Neuronal stem cell (in vitro differentiated cells): ENCODE data around the gene TRANK1.

Experiments used
- DNase-seq: peaks from one replicate; pipeline ENCODE4 v3.0.0-alpha.2; 2013; ENCODE audit warnings: low spot score
- H2AFZ ChIP-seq: one replicate; pipeline ENCODE4 v1.6.1; 2013; ENCODE audit warnings: mild to moderate bottlenecking, low read length, inconsistent platforms
- H2AK5ac ChIP-seq: 2 replicates; pipeline ENCODE4 v1.6.1; 2013; ENCODE audit warnings: low read depth, mild to moderate bottlenecking, inconsistent platforms, low read length, moderate library complexity, mixed read lengths
- H2BK120ac ChIP-seq: 2 replicates; pipeline ENCODE4 v1.6.1; 2013; ENCODE audit warnings: low read depth, mild to moderate bottlenecking, inconsistent platforms, low read length, moderate library complexity, mixed read lengths
- H2BK12ac ChIP-seq: one replicate; pipeline ENCODE4 v1.6.1; 2013; ENCODE audit warnings: low read length, inconsistent platforms
- H2BK15ac ChIP-seq: 2 replicates; pipeline ENCODE4 v1.6.1; 2013; ENCODE audit warnings: mild to moderate bottlenecking, low read length, inconsistent platforms, mixed read lengths
- H2BK5ac ChIP-seq: one replicate; pipeline ENCODE4 v1.6.1; 2013; ENCODE audit warnings: inconsistent platforms, mild to moderate bottlenecking, low read length, moderate library complexity
- H3K14ac ChIP-seq: one replicate; pipeline ENCODE4 v1.6.1; 2013; ENCODE audit warnings: low read length, inconsistent platforms
- H3K18ac ChIP-seq: 2 replicates; pipeline ENCODE4 v1.6.1; 2013; ENCODE audit warnings: low read length, inconsistent platforms
- H3K23ac ChIP-seq: 2 replicates; pipeline ENCODE4 v1.6.1; 2013; ENCODE audit warnings: low read depth, mild to moderate bottlenecking, mixed read lengths, low read length, inconsistent platforms; ENCODE audit not compliant: poor library complexity
- H3K27ac ChIP-seq: replicated peaks from 3 replicates; pipeline ENCODE4 v1.5.1; 2013; ENCODE audit warnings: low read length, inconsistent platforms
- H3K27me3 ChIP-seq, 3 experiments: 2 replicates each; pipeline ENCODE4 v1.6.1; 2013; ENCODE audit warnings: low read length in 3 of 3, mild to moderate bottlenecking in 2 of 3, inconsistent platforms in 1 of 3, low read depth in 1 of 3, mixed read lengths in 1 of 3, moderate library complexity in 1 of 3; ENCODE audit not compliant: control insufficient read depth in 3 of 3, insufficient read depth in 3 of 3
- H3K36me3 ChIP-seq, 2 donors: replicated peaks in 1 of 2; 2 replicates each; pipeline ENCODE4 v1.6.1; 2013; ENCODE audit warnings: low read length in 2 of 2; ENCODE audit not compliant: control insufficient read depth in 2 of 2, insufficient read depth in 2 of 2
- H3K4ac ChIP-seq: 2 replicates; pipeline ENCODE4 v1.6.1; 2013; ENCODE audit warnings: inconsistent platforms, mild to moderate bottlenecking, low read length, moderate library complexity
- H3K4me1 ChIP-seq, 2 donors: 1 replicate in 1 of 2; 2 replicates in 1 of 2; pipeline ENCODE4 v1.6.1; 2013; ENCODE audit warnings: low read length in 2 of 2, low read depth in 1 of 2; ENCODE audit not compliant: control insufficient read depth in 2 of 2, insufficient read depth in 1 of 2
- H3K4me2 ChIP-seq: one replicate; pipeline ENCODE4 v1.6.1; 2013; ENCODE audit warnings: mild to moderate bottlenecking, low read length, inconsistent platforms; ENCODE audit not compliant: insufficient read depth, poor library complexity, severe bottlenecking
- H3K4me3 ChIP-seq, 2 donors: 2 replicates each; pipeline ENCODE4 v1.5.1; 2013; ENCODE audit warnings: low read length in 2 of 2, mild to moderate bottlenecking in 2 of 2, inconsistent platforms in 1 of 2, moderate library complexity in 1 of 2
- H3K79me1 ChIP-seq: one replicate; pipeline ENCODE4 v1.6.1; 2013; ENCODE audit warnings: low read depth, mild to moderate bottlenecking, inconsistent platforms, low read length, moderate library complexity
- H3K9ac ChIP-seq: one replicate; pipeline ENCODE4 v1.6.1; 2013; ENCODE audit warnings: mild to moderate bottlenecking, low read depth, low read length, inconsistent platforms; ENCODE audit not compliant: poor library complexity
- H3K9me3 ChIP-seq, 2 donors: replicated peaks in 1 of 2; 2 replicates each; pipeline versions ENCODE3 to v1.6.1; 2013; ENCODE audit warnings: low read length in 2 of 2, mild to moderate bottlenecking in 2 of 2, inconsistent platforms in 1 of 2, low read depth in 1 of 2, mixed read lengths in 1 of 2, moderate library complexity in 1 of 2; ENCODE audit not compliant: control insufficient read depth in 2 of 2, insufficient read depth in 1 of 2
- H4K8ac ChIP-seq: one replicate; pipeline ENCODE4 v1.6.1; 2013; ENCODE audit warnings: low read depth, mild to moderate bottlenecking, inconsistent platforms, low read length, moderate library complexity
- H4K91ac ChIP-seq: one replicate; pipeline ENCODE4 v1.6.1; 2013; ENCODE audit warnings: low read length, low read depth, mild to moderate bottlenecking, inconsistent platforms; ENCODE audit not compliant: poor library complexity
- WGBS, 2 donors: extraction: QIAGEN DNeasy Blood & Tissue Kit; methylation state at CpG; one replicate each; pipeline ENCODE4 v1.1.7; 2013; ENCODE audit warnings: missing lambda C conversion rate in 2 of 2, mixed read lengths in 1 of 2; ENCODE audit not compliant: insufficient read length in 2 of 2, insufficient replicate concordance in 1 of 2; ENCODE audit errors: extremely low coverage in 2 of 2; 5-methylcytosine and 5-hydroxymethylcytosine counted together

The TRANK1 gene

DNA sequence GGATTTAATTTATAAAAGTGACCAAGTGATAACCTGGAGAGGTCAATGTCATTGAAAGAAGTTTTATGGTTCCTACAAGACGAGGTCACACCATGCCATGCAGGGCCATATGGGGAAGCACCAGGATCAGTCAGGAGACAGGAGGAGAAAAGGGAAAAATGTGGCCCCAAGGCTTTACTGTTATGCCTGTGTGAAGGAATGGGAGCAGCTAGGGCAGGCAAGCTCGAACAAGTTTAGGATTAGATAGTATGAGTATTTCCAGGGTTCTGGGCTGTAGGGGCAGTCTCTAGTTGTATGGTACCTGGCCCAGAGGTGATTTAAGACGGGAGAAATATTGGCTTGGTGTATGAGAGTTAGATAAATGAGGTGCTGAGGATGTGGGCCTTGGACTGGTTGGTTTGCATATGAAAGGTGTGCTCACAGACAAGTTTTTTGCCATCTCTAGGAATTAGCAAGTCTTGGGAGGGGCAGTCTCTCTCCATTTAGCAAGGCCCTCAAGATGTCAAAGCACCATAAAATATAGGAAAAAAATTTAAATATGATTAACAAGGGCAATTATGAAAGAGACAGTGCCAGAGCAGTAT is 144.2 kb downstream of the TRANK1 start:
- Histone ChIP-seq H3K79me1 (no peaks in the 10 kb centered on the region), H4K8ac (no peak overlapping the region), H2BK120ac (no peak overlapping the region)

GRCh38 chr3:36796881-36797280 is 148.0 kb downstream of the TRANK1 start:
- H3K79me1 ChIP-seq: no peaks in the 10 kb centered on the region
- no peaks in the 10 kb centered on the region for H3K36me3 ChIP-seq
- H3K18ac ChIP-seq: no peak overlapping the region
- H2BK5ac ChIP-seq: no peak overlapping the region
- no peaks in the 10 kb centered on the region for H3K4me1 ChIP-seq
- no peak overlapping the region for H4K91ac ChIP-seq
- H4K8ac ChIP-seq: no peak overlapping the region
- no peak overlapping the region for H3K9ac ChIP-seq
- no peak overlapping the region for H2BK12ac ChIP-seq
- H2BK15ac ChIP-seq: no peak overlapping the region
- no peak overlapping the region for H3K23ac ChIP-seq
- no peaks in the 10 kb centered on the region for H3K27me3 ChIP-seq
- H2BK120ac ChIP-seq: no peak overlapping the region
- no peak overlapping the region for H3K27ac ChIP-seq
- no peak for DNase-seq
- no peak overlapping the region for H2AK5ac ChIP-seq
- no peak overlapping the region for H3K4ac ChIP-seq
- H3K9me3 ChIP-seq: no peaks in the 10 kb centered on the region
- no peak overlapping the region for H3K4me3 ChIP-seq
- no peak overlapping the region for H3K4me2 ChIP-seq
- H3K14ac ChIP-seq: no peak overlapping the region
- H2AFZ ChIP-seq: no peak overlapping the region

More for the DNA sequence above, 144.2 kb downstream of the TRANK1 start:
- H3K36me3 ChIP-seq: no peaks in the 10 kb centered on the region
- H3K4me3 ChIP-seq: no peak overlapping the region
- no peak overlapping the region for H2AK5ac ChIP-seq
- no CpG with 5 or more reads among the region's 3 CpGs for WGBS, 2 donors
- no peak overlapping the region for H3K4ac ChIP-seq
- H3K27me3 ChIP-seq: no peaks in the 10 kb centered on the region
- H4K91ac ChIP-seq: no peak overlapping the region
- H2BK15ac ChIP-seq: no peak overlapping the region
- no peak overlapping the region for H3K27ac ChIP-seq
- no peak overlapping the region for H3K9ac ChIP-seq
- no peak overlapping the region for H2AFZ ChIP-seq
- DNase-seq: no peak
- no peak overlapping the region for H3K23ac ChIP-seq
- no peak overlapping the region for H2BK12ac ChIP-seq
- H3K9me3 ChIP-seq: no peaks in the 10 kb centered on the region
- H2BK5ac ChIP-seq: no peak overlapping the region
- H3K4me1 ChIP-seq: peaks cover 0 to 2% of the 10 kb centered on the region in 2 donors
- no peak overlapping the region for H3K14ac ChIP-seq
- H3K4me2 ChIP-seq: no peak overlapping the region
- no peak overlapping the region for H3K18ac ChIP-seq

- Histone ChIP-seq H2BK120ac (no peak overlapping the region), H3K27ac (no peak overlapping the region), H3K36me3 (no peaks in the 10 kb centered on the region), H3K4me1 (no peaks in the 10 kb centered on the region), H2AFZ (no peak overlapping the region), H3K27me3 (no peaks in the 10 kb centered on the region), H4K8ac (no peak overlapping the region), H4K91ac (no peak overlapping the region), H3K18ac (no peak overlapping the region), H3K4me2 (no peak overlapping the region), H3K4ac (no peak overlapping the region), H2BK12ac (no peak overlapping the region), H2BK5ac (no peak overlapping the region), H3K14ac (no peak overlapping the region), H3K23ac (no peak overlapping the region), H3K9ac (no peak overlapping the region), H2AK5ac (no peak overlapping the region), H3K79me1 (no peaks in the 10 kb centered on the region), H3K4me3 (no peak overlapping the region), H2BK15ac (no peak overlapping the region), H3K9me3 (no peaks in the 10 kb centered on the region)
- DNase-seq: no peak
- WGBS, 2 donors: no CpG with 5 or more reads among the region's 2 CpGs
These were observed 148.7 kb downstream of the TRANK1 start for GRCh38 chr3:36796161-36796560.

DNA sequence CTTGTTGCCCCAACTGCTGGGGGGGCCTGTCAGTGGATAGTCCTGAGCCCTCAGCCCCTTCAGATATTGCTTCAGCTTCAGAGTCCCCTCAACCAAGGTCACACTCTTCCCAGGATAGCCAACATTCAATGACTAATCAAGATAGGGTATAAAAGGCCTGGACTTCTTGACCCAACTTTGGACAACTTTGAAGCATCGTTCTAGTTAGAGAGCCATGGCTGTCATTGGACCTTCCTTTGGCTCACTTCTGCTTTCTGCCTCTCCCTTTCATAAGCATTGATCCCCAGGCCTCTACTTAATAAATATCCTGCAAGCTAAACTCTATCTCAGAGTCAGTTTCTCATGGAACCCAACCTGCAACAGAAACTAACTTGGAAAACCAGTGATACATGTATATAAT is 149.2 kb downstream of the TRANK1 start:
- H2AFZ ChIP-seq: no peak overlapping the region
- H3K79me1 ChIP-seq: no peaks in the 10 kb centered on the region
- H3K14ac ChIP-seq: no peak overlapping the region
- no peaks in the 10 kb centered on the region for H3K36me3 ChIP-seq
- H3K27me3 ChIP-seq: no peaks in the 10 kb centered on the region
- H2BK12ac ChIP-seq: no peak overlapping the region
- no peak overlapping the region for H3K9ac ChIP-seq
- H3K4me1 ChIP-seq: peaks cover 0 to 3% of the 10 kb centered on the region in 2 donors
- H3K23ac ChIP-seq: no peak overlapping the region
- H2AK5ac ChIP-seq: no peak overlapping the region
- H3K4me2 ChIP-seq: no peak overlapping the region
- H3K27ac ChIP-seq: no peak overlapping the region
- no peaks in the 10 kb centered on the region for H3K9me3 ChIP-seq
- H2BK15ac ChIP-seq: no peak overlapping the region
- H4K8ac ChIP-seq: no peak overlapping the region
- no peak overlapping the region for H2BK120ac ChIP-seq
- H4K91ac ChIP-seq: no peak overlapping the region
- no peak overlapping the region for H3K18ac ChIP-seq
- WGBS, 2 donors: no CpG with 5 or more reads among the region's 1 CpG
- no peak overlapping the region for H3K4me3 ChIP-seq
- H2BK5ac ChIP-seq: no peak overlapping the region
- no peak overlapping the region for H3K4ac ChIP-seq
- no peak for DNase-seq
